IPS DF 4.7 (cell line): ENCODE data around the gene VMAC.

Experiments used
- DNase-seq: peaks from one replicate; pipeline ENCODE4 v3.0.0-alpha.2; 2013; ENCODE audit warnings: low spot score; ENCODE audit errors: extremely low read depth

The VMAC gene

DNA sequence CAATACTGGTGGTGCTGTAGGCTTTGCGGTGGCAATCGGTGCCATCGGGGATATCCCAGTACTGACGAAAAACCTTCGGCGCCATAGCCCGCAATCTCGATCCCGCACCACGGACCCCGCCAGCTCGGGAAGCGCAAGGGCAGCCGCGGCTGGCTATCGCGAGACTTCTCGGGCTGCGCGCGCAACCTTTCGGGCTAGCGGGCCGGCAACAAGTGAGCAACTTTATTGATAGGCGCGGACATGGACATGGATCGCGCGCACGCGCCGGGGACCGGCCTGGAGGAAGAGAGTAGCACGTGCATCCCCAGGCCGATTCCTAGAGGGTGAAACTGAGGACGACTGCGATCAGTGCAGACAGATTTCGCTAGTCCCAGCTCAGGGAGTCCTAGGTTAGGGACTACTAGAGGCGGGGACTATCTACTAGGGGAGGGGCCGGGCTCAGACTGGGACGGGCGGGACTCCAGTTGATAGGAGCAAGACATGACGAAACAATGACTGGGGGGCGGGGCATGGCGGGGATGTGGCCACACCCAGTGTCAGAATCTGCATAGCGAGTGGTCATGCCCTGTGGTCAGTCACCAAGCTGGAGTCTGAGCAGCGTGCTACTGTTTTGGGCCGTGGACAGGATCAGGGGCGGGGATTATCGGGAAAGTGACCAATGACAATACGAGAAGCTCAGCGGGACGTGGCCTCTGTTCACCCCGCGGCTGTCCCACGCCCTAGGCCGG is 884 bp upstream of the VMAC start, which contains the start of gene NDUFA11:
Gene NDUFA11, minus strand, starts transcription at position 167 of the 728 bp plus-strand sequence. Its CDS starts 82 bp downstream, at position 85.
- DNase-seq: peak; percentile 51

DNA sequence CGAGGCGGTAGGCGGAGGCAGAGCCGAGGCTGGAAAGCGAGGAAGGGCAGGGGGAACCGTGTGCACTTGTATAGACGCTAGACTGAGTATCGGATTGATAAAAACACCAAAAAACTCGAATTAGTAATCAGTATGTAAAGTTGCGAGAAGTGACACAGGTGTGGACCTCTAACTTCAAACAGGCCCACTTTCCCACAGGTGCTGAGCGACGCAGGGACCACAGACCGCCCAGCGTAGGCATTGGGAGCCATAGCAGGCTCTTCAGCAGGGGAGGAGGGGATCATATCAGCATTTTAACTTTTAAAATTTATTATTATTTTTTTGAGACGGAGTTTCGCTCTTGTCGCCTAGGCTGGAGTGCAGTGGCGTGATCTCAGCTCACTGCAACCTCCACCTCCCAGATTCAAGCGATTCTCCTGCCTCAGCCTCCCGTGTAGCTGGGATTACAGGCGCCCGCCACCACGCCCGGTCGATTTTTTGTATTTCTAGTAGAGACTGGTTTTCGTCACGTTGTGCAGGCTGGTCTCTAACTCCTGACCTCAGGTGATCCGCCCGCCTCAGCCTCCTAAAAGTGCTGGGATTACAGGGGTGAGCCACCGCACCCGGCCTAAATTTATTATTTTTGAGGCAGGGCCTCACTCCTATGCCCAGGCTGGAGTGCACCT is 574 bp downstream of the VMAC start:
- no peak for DNase-seq

GRCh38 chr19:5907241-5907640 is 2.6 kb downstream of the VMAC start:
- no peak for DNase-seq

DNA sequence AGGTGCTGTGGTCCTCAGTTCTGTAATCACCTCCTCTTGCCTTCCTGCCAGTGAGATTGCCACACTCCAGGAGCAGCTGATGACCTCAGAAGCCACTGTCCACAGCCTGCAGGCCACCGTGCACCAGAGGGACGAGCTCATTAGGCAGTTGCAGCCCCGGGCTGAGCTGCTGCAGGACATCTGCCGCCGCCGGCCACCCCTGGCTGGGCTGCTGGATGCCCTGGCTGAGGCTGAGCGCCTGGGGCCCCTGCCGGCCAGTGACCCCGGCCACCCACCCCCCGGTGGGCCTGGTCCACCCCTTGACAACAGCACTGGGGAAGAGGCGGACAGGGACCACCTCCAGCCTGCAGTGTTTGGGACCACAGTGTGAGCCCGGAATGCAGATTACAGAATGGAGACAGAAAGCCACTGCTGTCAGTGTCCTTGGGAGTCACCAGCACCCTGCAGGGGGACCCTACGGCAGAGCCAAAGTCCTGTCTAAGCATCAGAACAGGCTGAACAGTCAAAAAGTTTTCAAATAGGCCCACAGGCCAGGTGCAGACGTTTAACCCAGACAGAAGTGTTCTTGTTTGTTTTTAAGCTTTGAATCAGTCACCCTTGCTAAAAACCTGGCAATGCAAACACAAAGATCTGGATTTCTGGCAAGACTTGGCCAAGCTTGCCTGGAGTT is 4.2 kb downstream of the VMAC start:
- no peak for DNase-seq

DNA sequence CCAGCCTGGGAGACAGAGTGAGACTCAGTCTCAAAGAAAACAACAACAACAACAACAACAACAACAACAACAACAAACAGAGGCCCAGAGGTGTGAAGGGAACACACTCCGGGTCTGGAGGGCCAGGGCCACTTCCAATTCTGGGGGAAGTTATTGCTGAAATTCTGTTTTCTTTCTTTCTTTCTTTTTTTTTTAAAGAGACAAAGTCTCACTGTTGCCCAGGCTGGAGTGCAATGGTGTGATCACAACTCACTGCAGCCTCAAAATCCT is 5.9 kb downstream of the VMAC start:
- DNase-seq: no peak

DNA sequence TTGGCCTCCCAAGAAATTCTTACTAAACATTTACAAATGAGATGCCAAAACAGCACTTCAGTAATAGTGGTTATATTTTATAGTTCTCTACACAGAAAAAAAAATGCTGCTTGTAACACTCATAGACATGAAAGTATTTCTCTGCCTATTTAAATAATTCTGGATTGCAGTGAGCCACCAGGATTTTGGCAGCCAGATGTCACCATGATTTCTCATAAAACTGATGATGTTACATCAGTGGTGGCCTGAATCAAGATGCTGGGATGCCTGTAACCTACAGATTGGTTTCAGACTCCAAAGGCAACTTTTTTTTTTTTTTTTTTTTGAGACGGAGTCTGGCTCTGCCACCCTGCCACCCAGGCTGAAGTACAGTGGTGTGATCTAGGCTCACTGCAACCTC is 6.7 kb downstream of the VMAC start:
- DNase-seq: no peak

GRCh38 chr19:5913739-5914357 is 9.2 kb downstream of the VMAC start, which contains the start of gene CAPS:
TSS of gene CAPS (plus strand) at chr19:5914254. CDS start at chr19:5914407, 153 bp downstream.
- no peak for DNase-seq

GRCh38 chr19:5914358-5914774 is 9.7 kb downstream of the VMAC start:
- DNase-seq: no peak

DNA sequence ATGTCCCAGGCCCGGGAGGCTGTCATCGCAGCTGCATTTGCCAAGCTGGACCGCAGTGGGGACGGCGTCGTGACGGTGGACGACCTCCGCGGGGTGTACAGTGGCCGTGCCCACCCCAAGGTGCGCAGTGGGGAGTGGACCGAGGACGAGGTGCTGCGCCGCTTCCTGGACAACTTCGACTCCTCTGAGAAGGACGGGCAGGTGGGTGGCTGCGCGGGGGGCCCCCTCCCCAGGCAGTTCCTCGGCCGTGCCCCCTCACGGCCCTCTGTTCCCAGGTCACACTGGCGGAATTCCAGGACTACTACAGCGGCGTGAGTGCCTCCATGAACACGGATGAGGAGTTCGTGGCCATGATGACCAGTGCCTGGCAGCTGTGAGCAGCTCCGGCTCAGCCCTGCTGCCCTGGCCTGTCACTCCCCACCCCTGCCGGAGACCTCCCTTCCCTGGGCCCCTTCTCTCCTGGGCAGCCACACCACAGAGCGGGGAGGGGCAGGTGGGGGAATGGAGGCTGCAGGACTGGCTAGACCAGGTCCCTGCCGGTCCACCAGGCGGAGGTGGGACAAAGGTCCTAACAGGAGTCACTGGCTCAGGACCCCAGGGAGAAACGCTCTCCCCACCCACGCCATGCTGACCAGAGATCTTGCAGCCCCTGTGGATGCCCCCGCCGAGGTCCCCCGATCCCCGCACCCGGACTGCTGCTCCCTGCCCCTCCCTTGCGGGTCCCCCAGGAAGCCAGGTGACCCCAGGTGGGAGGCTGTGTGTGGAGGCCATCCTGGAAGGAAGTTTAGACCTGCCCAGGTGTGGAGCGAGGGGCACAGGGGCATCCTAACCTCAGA is 10.5 kb downstream of the VMAC start:
- DNase-seq: no peak

DNA sequence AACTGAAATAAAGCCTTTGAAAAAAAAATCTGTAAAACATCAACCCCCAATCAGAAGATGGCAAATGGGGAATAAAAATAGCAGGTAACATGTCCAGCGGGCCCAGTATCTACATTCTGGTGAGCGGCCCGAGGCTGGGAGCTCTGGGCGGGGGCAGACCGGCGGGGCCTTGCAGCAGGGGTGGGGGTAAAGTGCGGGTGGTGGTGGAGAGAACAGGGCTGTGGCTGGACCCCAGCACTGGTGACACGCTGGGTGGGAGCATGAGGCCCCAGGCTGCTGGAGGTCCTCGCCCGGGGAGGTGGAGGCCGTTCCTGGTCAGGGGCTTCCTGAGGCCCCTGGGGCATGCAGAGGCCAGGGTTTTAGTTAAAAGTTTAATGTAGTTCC is 11.1 kb downstream of the VMAC start:
- DNase-seq: no peak

- no peak for DNase-seq
Measured at GRCh38 chr19:5916181-5916708, 11.6 kb downstream of the VMAC start.

GRCh38 chr19:5917431-5918107 is 12.9 kb downstream of the VMAC start:
- no peak for DNase-seq

GRCh38 chr19:5918463-5919079 is 13.9 kb downstream of the VMAC start:
- DNase-seq: no peak

- no peak for DNase-seq
Measured at GRCh38 chr19:5921516-5922160, 17.0 kb downstream of the VMAC start.

DNA sequence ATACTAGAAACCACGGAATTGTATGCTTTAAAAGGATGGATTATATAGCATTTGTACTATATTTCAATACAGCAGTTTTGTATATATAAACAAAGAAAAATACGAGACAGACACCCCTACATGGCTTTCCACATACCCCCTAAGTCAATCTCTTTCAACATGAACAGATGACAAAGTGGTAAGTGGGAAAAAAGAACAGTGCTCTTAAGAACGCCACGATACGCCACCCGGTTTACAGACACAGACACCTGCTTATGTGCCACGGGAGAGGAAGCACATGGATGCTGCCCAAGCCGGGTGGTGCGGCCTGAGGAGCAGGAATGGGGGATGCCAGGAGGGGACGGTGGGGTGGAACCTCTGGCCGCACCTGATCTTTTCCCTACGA is 17.5 kb downstream of the VMAC start:
- no peak for DNase-seq

GRCh38 chr19:5923356-5923755 is 18.7 kb downstream of the VMAC start:
- no peak for DNase-seq

- no peak for DNase-seq
Measured at GRCh38 chr19:5925830-5926427, 21.3 kb downstream of the VMAC start.

DNA sequence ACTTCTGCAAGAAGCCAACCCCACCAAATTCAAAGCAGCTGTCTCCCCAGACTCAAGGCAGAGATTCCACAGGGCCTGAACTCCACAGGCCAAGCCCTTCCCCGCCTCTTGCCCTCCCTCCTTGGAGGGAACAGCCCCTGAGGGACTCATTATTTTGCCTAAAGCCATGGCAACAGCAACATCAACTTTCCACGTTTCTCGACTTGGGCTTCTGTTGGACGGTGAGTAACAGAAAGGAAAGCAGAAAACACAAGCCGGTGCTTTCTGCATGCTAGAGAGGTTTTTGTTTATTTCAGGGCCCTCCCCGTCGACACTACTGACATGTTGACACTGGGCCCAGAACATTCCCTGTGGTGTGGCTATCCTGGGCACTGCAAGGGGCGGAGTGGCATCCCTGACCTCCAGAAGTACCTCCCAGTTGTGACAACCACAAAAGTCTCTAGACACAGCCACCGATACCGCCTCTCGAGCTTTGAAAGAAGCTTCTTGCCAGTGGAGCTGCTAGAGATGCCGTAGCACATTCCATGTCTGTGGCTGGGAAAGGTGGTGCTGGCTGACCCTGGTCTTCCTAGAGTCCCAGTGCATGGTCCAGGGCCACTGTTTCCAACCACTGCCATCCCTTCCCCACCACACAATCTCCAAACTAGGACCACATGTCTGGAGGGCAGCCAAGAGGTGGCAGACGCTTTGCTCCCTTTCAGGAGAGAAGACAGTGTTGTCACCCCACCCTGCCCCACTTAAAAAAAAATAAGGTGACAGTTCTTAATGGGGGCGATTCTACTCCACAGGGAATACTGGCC is 22.2 kb downstream of the VMAC start:
- DNase-seq: no peak
